HEK293 (cell line): Measurements from ENCODE around the gene FAM234A.
A peak's percentile ranks its signal among the peaks of the same experiment; 100 is the strongest.

Source experiments
- CTCF ChIA-PET: fragments of 350-600 bp; formaldehyde crosslinking; extraction: SDS; loops from one replicate; lab custom pipeline; 2021; ENCODE audit warnings: antibody characterized with exemption; lab: Yijun Ruan, JAX
- POLR2A ChIA-PET: fragments of 300-600 bp; formaldehyde crosslinking; extraction: SDS; loops from one replicate; lab custom pipeline; 2020; ENCODE audit warnings: antibody characterized with exemption, inconsistent platforms; lab: Yijun Ruan, JAX
- H3K27ac ChIP-seq: fragments of 200-500 bp; sonication (Bioruptor generic); 2 replicates; pipeline ENCODE4 v1.5.1; 2014; ENCODE audit warnings: low read depth, low read length, control low read depth, inconsistent platforms; ENCODE audit errors: extremely low read depth
- H3K36me3 ChIP-seq, 2 experiments: fragments of 200-500 bp in 1 of 2; sonication (Bioruptor generic) in 1 of 2; 1 replicate in 1 of 2; 2 replicates in 1 of 2; pipeline ENCODE4 v1.5.1; 2014 to 2017; ENCODE audit warnings: inconsistent platforms in 2 of 2, low read length in 2 of 2; ENCODE audit not compliant: control insufficient read depth in 2 of 2, insufficient read depth in 1 of 2
- H3K4me1 ChIP-seq: fragments of 200-500 bp; sonication (Bioruptor generic); 2 replicates; pipeline ENCODE4 v1.5.1; 2014; ENCODE audit warnings: mild to moderate bottlenecking, low read length, inconsistent platforms; ENCODE audit not compliant: control insufficient read depth, insufficient read depth
- H3K4me3 ChIP-seq: 2 replicates; pipeline ENCODE4 v1.5.1; 2011; ENCODE audit warnings: low read depth, mild to moderate bottlenecking, control low read depth, low read length, moderate library complexity
- H3K9me3 ChIP-seq: fragments of 200-500 bp; sonication (Bioruptor generic); 2 replicates; pipeline ENCODE4 v1.5.1; 2014; ENCODE audit warnings: low read depth, low read length, inconsistent platforms; ENCODE audit not compliant: control insufficient read depth, insufficient read depth
- GLI2 ChIP-seq: fragments of 450-650 bp; formaldehyde crosslinking; IDR thresholded peaks from 2 replicates; pipeline ENCODE4; 2017; ENCODE audit warnings: missing biosample characterization, missing genetic modification characterization, low read depth, borderline replicate concordance
- ZNF121 ChIP-seq: fragments of 450-650 bp; formaldehyde crosslinking; IDR thresholded peaks from 2 replicates; pipeline ENCODE4 v1.5.1; 2016; ENCODE audit warnings: missing biosample characterization, missing genetic modification characterization
- ZNF341 ChIP-seq: fragments of 450-650 bp; formaldehyde crosslinking; IDR thresholded peaks from 2 replicates; pipeline ENCODE4; 2016; ENCODE audit warnings: low read depth, missing biosample characterization, missing genetic modification characterization
- ZNF596 ChIP-seq: fragments of 450-650 bp; IDR thresholded peaks from 2 replicates; pipeline ENCODE4 v1.5.0; 2018; ENCODE audit warnings: missing biosample characterization, mild to moderate bottlenecking, missing genetic modification characterization, moderate library complexity
- TF ChIP-seq, protein P1 (sequence below): fragments of 450-650 bp; formaldehyde crosslinking; IDR thresholded peaks from 2 replicates; pipeline ENCODE4 v1.5.1; 2016; ENCODE audit warnings: missing biosample characterization, missing genetic modification characterization
- TF ChIP-seq, protein P2 (sequence below): fragments of 450-650 bp; formaldehyde crosslinking; IDR thresholded peaks from 2 replicates; pipeline ENCODE4 v1.5.1; 2017; ENCODE audit warnings: missing biosample characterization, missing genetic modification characterization
- TF ChIP-seq, protein P3 (sequence below): fragments of 450-650 bp; formaldehyde crosslinking; IDR thresholded peaks from 2 replicates; pipeline ENCODE4 v1.5.1; 2016; ENCODE audit warnings: missing biosample characterization, missing genetic modification characterization, borderline replicate concordance

The FAM234A gene

DNA sequence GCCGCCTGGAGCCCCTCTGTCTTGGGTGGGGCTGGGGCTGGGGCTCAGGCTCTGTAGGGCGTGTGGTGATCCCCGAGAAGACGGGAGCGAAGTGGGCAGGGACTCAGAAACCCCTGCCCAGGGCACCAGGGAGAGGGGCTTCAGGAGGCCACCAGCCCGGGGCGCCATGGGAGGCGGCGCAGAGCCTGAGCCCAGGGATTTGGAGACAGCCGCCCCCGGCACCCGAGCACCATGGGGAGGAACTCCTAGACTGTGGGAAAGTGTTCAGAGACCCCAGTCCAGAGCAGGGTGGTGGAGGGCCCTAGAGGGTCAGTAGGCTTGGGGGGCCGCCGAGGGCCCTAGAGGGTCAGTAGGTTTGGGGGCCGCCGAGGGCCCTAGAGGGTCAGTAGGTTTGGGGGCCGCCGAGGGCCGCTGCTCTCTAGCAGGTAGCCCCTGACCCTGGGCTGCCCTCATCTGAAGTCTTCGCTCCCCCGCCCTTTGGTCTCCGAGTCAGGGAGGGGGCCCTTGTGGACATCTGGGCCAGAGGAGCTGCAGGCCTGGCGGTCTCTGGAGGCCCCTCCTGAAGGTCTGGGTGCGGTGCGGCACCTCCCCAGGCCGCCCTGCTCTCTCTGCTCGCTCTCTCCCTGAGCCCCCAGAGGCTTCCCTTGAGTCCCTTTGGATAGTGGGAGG lies 46.5 kb downstream of the FAM234A start:
- TF ChIP-seq GLI2 (tag by site-specific recombination) (no peak), ZNF596 (tag by site-specific recombination) (peak; percentile 15; the same call in 1 of the 2 replicates)
- TF ChIP-seq, protein P1, sequence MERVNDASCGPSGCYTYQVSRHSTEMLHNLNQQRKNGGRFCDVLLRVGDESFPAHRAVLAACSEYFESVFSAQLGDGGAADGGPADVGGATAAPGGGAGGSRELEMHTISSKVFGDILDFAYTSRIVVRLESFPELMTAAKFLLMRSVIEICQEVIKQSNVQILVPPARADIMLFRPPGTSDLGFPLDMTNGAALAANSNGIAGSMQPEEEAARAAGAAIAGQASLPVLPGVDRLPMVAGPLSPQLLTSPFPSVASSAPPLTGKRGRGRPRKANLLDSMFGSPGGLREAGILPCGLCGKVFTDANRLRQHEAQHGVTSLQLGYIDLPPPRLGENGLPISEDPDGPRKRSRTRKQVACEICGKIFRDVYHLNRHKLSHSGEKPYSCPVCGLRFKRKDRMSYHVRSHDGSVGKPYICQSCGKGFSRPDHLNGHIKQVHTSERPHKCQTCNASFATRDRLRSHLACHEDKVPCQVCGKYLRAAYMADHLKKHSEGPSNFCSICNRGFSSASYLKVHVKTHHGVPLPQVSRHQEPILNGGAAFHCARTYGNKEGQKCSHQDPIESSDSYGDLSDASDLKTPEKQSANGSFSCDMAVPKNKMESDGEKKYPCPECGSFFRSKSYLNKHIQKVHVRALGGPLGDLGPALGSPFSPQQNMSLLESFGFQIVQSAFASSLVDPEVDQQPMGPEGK (tag by site-specific recombination) = peak; percentile 14; the same call in 1 of the 2 replicates
- TF ChIP-seq, protein P2, sequence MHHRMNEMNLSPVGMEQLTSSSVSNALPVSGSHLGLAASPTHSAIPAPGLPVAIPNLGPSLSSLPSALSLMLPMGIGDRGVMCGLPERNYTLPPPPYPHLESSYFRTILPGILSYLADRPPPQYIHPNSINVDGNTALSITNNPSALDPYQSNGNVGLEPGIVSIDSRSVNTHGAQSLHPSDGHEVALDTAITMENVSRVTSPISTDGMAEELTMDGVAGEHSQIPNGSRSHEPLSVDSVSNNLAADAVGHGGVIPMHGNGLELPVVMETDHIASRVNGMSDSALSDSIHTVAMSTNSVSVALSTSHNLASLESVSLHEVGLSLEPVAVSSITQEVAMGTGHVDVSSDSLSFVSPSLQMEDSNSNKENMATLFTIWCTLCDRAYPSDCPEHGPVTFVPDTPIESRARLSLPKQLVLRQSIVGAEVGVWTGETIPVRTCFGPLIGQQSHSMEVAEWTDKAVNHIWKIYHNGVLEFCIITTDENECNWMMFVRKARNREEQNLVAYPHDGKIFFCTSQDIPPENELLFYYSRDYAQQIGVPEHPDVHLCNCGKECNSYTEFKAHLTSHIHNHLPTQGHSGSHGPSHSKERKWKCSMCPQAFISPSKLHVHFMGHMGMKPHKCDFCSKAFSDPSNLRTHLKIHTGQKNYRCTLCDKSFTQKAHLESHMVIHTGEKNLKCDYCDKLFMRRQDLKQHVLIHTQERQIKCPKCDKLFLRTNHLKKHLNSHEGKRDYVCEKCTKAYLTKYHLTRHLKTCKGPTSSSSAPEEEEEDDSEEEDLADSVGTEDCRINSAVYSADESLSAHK (tag by site-specific recombination) = peak; percentile 56; the same call in 1 of the 2 replicates
- ChIA-PET CTCF (interaction anchor here (0.7 kb wide), 1 partner anchor 174 kb away, joined by 4 read pairs; no protein-coding TSS in a partner anchor), POLR2A (no interaction called here)
- Histone ChIP-seq H3K4me3 (peak overlapping the region; percentile 50), H3K9me3 (no peaks in the 10 kb centered on the region), H3K27ac (peak overlapping the region; percentile 64; the same call in 1 of the 2 replicates), H3K36me3 (peaks cover 0 to 5% of the 10 kb centered on the region in 2 experiments; a peak in 1 of 3 replicates), H3K4me1 (no peaks in the 10 kb centered on the region)

DNA sequence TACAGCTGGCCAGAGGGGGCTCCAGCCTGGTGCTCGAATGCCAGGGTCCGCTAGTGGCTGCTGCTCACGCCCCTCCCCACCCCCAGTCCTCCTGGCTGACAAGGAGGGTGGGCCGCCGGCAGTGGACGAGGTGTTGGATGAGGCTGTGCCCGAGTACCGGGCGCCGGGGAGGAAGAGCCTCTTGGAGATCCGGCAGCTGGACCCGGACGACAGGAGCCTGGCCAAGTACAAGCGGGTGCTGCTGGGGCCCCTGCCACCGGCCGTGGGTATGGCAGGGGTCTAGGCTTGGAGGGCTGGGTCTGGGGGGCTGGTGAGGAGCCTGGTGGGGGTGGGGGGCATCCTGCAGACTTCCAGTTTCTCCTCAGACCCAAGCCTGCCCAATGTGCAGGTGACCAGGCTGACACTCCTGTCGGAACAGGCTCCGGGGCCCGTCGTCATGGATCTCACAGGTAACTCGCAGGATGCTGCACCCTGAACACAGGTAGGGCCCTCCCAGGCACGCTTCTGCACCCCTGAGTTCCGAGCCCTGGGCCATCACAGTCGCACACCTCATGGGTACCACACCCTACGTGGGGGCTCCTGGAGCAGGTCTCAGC lies 47.1 kb downstream of the FAM234A start:
- Histone ChIP-seq H3K4me1 (no peaks in the 10 kb centered on the region), H3K9me3 (no peaks in the 10 kb centered on the region), H3K36me3 (peaks cover 0 to 11% of the 10 kb centered on the region in 2 experiments; a peak in 1 of 3 replicates), H3K27ac (no peak overlapping the region), H3K4me3 (no peak overlapping the region)
- CTCF ChIA-PET = interaction anchor here (0.7 kb wide), 1 partner anchor 174 kb away, joined by 4 read pairs; no protein-coding TSS in a partner anchor
- POLR2A ChIA-PET = no interaction called here
- TF ChIP-seq ZNF121 (tag by site-specific recombination) (no peak), ZNF341 (tag by site-specific recombination) (0 out of 2 replicates have a peak, but pooled peaks have one; percentile 19)
- TF ChIP-seq, protein P3, sequence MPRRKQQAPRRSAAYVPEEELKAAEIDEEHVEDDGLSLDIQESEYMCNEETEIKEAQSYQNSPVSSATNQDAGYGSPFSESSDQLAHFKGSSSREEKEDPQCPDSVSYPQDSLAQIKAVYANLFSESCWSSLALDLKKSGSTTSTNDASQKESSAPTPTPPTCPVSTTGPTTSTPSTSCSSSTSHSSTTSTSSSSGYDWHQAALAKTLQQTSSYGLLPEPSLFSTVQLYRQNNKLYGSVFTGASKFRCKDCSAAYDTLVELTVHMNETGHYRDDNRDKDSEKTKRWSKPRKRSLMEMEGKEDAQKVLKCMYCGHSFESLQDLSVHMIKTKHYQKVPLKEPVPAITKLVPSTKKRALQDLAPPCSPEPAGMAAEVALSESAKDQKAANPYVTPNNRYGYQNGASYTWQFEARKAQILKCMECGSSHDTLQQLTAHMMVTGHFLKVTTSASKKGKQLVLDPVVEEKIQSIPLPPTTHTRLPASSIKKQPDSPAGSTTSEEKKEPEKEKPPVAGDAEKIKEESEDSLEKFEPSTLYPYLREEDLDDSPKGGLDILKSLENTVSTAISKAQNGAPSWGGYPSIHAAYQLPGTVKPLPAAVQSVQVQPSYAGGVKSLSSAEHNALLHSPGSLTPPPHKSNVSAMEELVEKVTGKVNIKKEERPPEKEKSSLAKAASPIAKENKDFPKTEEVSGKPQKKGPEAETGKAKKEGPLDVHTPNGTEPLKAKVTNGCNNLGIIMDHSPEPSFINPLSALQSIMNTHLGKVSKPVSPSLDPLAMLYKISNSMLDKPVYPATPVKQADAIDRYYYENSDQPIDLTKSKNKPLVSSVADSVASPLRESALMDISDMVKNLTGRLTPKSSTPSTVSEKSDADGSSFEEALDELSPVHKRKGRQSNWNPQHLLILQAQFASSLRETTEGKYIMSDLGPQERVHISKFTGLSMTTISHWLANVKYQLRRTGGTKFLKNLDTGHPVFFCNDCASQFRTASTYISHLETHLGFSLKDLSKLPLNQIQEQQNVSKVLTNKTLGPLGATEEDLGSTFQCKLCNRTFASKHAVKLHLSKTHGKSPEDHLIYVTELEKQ (tag by site-specific recombination) = no peak
- TF ChIP-seq, protein P2 (tag by site-specific recombination) = 0 out of 2 replicates have a peak, but pooled peaks have one; percentile 3
- TF ChIP-seq, all 188 proteins: peak for 2
